HepG2 (cell line): ENCODE data around the gene RBMS2. TPM values are rescaled to one million over a fixed set of nuclear protein-coding genes. Genes with fewer than 3 reads are reported as not detected.

ENCODE experiments used
- AKAP8 ChIP-seq: sonication (generic); formaldehyde crosslinking; IDR thresholded peaks from 2 replicates; pipeline ENCODE4 v1.5.1; 2020; ENCODE audit warnings: mild to moderate bottlenecking, missing genetic modification reagents
- FOSL2 ChIP-seq: sonication (generic); formaldehyde crosslinking; IDR thresholded peaks from 2 replicates; pipeline ENCODE4 v1.4.0; 2020; ENCODE audit warnings: missing genetic modification reagents
- KDM6A ChIP-seq: IDR thresholded peaks from 2 replicates; pipeline ENCODE4 v1.6.1; 2016; ENCODE audit warnings: low read depth
- KLF6 ChIP-seq: IDR thresholded peaks from 2 replicates; pipeline ENCODE4 v1.8.0; 2016; ENCODE audit warnings: missing biosample characterization, missing genetic modification reagents
- ZNF136 ChIP-seq: sonication (generic); formaldehyde crosslinking; IDR thresholded peaks from 2 replicates; pipeline ENCODE4 v1.8.1; 2022; ENCODE audit warnings: low read depth, mild to moderate bottlenecking, moderate library complexity, missing genetic modification reagents
- ZNF589 ChIP-seq: sonication (generic); formaldehyde crosslinking; conservative IDR thresholded peaks from 2 replicates; pipeline ENCODE4 v1.8.0; 2022; ENCODE audit warnings: mild to moderate bottlenecking, moderate library complexity, missing genetic modification reagents
- polyA plus RNA-seq, 8 experiments: library from polyadenylated mRNA; depleted of rRNA in 3 of 8; stranded (reverse) in 7 of 8; unstranded in 1 of 8; fragments of >200 nt; fragmentation: Illumina TruSeq in 4 of 8; extraction: Trizol in 4 of 8; gene quantifications; 2 replicates each; pipeline versions ENCODE4 v1.2.1 to v1.2.3, GENCODE V29; 2011 to 2016; ENCODE audit warnings: low read depth in 4 of 8, missing spikeins in 1 of 8, mixed read lengths in 1 of 8; ENCODE audit not compliant: insufficient read depth in 1 of 8
- total RNA-seq, 5 experiments: library from RNA; depleted of rRNA; stranded (reverse); fragments of >200 nt; fragmentation: Illumina TruSeq; extraction: Trizol; gene quantifications; 2 replicates each; pipeline ENCODE4 v1.2.3, GENCODE V29; 2016; ENCODE audit warnings: low read depth in 1 of 5
- TF ChIP-seq, protein P1 (sequence below): sonication (generic); formaldehyde crosslinking; IDR thresholded peaks from 2 replicates; pipeline ENCODE4 v1.9.0; 2022; ENCODE audit warnings: missing genetic modification reagents, mild to moderate bottlenecking, borderline replicate concordance
- TF ChIP-seq, protein P2 (sequence below): sonication (generic); formaldehyde crosslinking; IDR thresholded peaks from 2 replicates; pipeline ENCODE4 v1.5.1; 2020; ENCODE audit warnings: mild to moderate bottlenecking, missing genetic modification reagents, moderate library complexity

The RBMS2 gene
- total and polyA plus RNA-seq, 2 of the 13 experiments (the other 11 are each of a cell fraction or from before 2014, with no cell fraction given) = 0.53 to 7.4 TPM

DNA sequence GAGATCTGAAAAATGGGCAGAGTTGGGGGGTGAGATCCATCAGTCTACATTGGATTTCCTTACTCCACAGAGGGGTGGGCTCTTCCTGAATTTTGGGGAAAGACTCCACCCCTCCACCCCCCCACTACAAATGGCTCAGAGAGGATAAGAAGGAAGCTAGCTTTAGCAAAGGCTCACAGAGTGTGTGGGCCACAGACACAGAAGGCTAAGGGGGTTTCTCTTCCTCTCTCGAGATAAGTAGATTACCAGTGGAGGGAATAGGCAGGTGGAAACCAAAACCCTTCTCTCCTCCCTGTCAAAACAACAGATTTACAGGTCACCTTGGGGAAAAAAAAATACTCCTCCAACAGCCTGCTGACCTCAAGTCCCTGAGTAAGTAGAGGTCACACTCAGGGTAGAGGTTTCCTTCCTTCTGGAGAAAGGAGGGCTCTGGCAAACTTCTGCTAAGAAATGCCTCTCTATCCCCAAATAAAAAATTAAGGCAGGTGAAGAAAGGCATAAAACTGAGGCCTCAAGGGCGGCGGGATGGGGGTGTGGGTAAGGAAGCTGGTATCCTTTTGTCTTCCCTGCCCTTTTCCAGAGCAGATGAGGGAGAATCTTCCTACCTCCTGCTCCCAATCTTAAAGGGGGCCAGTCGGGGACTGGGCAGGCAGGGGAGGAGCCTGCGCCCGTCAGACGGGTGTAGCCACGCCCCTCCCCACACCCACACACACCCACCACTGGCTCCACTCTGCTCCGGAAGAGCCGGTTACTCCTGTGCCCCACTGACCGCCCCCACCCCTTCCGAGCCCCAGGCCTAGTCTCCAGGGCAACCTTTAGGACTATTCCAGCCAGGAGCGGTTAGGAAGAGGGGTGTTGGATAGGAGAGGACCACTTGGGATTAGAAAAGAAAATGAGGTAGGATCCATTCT lies 110.4 kb downstream of the RBMS2 start (continued):
- TF ChIP-seq ZNF589 (CRISPR knock-in tag) = no peak
- no peak for TF ChIP-seq KDM6A (CRISPR knock-in tag)
- TF ChIP-seq ZNF136 = no peak
- TF ChIP-seq FOSL2 (CRISPR knock-in tag) = no peak
- no peak for TF ChIP-seq AKAP8 (CRISPR knock-in tag)
- TF ChIP-seq KLF6 (CRISPR knock-in tag) = no peak
- TF ChIP-seq, protein P1, sequence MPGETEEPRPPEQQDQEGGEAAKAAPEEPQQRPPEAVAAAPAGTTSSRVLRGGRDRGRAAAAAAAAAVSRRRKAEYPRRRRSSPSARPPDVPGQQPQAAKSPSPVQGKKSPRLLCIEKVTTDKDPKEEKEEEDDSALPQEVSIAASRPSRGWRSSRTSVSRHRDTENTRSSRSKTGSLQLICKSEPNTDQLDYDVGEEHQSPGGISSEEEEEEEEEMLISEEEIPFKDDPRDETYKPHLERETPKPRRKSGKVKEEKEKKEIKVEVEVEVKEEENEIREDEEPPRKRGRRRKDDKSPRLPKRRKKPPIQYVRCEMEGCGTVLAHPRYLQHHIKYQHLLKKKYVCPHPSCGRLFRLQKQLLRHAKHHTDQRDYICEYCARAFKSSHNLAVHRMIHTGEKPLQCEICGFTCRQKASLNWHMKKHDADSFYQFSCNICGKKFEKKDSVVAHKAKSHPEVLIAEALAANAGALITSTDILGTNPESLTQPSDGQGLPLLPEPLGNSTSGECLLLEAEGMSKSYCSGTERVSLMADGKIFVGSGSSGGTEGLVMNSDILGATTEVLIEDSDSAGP (CRISPR knock-in tag) = 0 out of 2 replicates have a peak, but pooled peaks have one; percentile 28
- TF ChIP-seq, protein P2, sequence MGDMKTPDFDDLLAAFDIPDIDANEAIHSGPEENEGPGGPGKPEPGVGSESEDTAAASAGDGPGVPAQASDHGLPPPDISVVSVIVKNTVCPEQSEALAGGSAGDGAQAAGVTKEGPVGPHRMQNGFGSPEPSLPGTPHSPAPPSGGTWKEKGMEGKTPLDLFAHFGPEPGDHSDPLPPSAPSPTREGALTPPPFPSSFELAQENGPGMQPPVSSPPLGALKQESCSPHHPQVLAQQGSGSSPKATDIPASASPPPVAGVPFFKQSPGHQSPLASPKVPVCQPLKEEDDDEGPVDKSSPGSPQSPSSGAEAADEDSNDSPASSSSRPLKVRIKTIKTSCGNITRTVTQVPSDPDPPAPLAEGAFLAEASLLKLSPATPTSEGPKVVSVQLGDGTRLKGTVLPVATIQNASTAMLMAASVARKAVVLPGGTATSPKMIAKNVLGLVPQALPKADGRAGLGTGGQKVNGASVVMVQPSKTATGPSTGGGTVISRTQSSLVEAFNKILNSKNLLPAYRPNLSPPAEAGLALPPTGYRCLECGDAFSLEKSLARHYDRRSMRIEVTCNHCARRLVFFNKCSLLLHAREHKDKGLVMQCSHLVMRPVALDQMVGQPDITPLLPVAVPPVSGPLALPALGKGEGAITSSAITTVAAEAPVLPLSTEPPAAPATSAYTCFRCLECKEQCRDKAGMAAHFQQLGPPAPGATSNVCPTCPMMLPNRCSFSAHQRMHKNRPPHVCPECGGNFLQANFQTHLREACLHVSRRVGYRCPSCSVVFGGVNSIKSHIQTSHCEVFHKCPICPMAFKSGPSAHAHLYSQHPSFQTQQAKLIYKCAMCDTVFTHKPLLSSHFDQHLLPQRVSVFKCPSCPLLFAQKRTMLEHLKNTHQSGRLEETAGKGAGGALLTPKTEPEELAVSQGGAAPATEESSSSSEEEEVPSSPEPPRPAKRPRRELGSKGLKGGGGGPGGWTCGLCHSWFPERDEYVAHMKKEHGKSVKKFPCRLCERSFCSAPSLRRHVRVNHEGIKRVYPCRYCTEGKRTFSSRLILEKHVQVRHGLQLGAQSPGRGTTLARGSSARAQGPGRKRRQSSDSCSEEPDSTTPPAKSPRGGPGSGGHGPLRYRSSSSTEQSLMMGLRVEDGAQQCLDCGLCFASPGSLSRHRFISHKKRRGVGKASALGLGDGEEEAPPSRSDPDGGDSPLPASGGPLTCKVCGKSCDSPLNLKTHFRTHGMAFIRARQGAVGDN (CRISPR knock-in tag) = peak; percentile 38; the same call in 1 of the 2 replicates
